ENCODE measurements around the gene QRICH2.

QRICH2 gene, protein sequence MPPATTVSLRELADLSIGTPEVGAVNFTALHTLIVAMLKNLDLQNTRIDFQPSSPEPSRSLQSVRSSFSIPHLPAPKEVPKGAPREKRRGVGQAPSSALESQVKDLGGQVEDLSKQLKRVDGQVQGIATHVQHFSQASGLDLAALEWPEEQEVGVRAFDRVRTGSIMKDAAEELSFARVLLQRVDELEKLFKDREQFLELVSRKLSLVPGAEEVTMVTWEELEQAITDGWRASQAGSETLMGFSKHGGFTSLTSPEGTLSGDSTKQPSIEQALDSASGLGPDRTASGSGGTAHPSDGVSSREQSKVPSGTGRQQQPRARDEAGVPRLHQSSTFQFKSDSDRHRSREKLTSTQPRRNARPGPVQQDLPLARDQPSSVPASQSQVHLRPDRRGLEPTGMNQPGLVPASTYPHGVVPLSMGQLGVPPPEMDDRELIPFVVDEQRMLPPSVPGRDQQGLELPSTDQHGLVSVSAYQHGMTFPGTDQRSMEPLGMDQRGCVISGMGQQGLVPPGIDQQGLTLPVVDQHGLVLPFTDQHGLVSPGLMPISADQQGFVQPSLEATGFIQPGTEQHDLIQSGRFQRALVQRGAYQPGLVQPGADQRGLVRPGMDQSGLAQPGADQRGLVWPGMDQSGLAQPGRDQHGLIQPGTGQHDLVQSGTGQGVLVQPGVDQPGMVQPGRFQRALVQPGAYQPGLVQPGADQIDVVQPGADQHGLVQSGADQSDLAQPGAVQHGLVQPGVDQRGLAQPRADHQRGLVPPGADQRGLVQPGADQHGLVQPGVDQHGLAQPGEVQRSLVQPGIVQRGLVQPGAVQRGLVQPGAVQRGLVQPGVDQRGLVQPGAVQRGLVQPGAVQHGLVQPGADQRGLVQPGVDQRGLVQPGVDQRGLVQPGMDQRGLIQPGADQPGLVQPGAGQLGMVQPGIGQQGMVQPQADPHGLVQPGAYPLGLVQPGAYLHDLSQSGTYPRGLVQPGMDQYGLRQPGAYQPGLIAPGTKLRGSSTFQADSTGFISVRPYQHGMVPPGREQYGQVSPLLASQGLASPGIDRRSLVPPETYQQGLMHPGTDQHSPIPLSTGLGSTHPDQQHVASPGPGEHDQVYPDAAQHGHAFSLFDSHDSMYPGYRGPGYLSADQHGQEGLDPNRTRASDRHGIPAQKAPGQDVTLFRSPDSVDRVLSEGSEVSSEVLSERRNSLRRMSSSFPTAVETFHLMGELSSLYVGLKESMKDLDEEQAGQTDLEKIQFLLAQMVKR (N-terminal part only)

DNA sequence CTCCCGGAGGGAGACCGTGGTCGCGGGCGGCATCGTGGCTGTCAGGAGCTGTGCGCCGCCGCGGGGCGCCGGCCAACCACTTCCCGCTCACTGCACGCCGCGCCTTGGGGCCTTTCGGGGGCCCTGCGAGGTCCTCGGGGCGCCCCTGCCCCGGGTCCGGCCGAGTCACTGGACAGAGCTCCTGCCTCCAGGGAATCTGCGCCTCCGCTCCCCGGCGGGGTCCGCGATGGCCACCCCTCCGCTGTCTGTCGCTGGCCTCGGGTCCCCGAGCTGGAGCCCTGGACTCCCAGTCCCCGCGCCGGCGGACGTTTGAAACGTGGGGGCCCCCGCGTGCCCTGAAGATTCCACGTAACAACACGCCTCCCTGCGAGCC, at the start of gene QRICH2:
TSS of gene QRICH2 (minus strand) at position 311 of the 373 bp plus-strand sequence. CDS start at position 33, 278 bp downstream.
- TF ChIP-seq, protein P1, sequence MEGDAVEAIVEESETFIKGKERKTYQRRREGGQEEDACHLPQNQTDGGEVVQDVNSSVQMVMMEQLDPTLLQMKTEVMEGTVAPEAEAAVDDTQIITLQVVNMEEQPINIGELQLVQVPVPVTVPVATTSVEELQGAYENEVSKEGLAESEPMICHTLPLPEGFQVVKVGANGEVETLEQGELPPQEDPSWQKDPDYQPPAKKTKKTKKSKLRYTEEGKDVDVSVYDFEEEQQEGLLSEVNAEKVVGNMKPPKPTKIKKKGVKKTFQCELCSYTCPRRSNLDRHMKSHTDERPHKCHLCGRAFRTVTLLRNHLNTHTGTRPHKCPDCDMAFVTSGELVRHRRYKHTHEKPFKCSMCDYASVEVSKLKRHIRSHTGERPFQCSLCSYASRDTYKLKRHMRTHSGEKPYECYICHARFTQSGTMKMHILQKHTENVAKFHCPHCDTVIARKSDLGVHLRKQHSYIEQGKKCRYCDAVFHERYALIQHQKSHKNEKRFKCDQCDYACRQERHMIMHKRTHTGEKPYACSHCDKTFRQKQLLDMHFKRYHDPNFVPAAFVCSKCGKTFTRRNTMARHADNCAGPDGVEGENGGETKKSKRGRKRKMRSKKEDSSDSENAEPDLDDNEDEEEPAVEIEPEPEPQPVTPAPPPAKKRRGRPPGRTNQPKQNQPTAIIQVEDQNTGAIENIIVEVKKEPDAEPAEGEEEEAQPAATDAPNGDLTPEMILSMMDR (IDR thresholded peaks at IDR 0.05) = no peak

DNA sequence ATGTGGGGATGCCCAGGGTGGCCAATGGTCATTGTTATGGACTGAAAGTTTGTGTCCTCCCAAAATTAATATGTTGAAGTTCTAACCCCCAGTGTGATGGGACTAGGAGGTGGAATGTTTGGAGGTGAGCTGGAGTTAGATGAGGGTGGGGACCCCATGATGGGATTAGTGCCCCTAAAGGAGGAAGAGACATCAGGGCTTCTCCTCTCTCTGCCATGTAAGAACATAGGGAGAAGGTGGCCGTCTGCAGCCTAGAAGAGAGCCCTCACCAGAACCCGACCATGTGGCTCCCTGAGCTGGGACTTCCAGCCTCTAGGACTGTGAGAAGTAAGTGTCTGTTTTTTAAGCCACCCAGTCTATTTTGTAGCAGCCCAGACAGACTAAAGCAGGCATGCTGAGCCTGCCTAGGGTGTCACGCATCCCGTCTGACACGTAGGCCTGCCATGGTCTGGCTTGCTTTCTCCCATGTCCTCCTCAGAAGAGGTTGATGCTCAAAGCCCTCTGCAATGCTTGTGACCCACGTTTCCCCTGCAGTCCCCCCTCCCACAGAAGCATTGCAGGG, 49.6 kb upstream of the QRICH2 start:
- TF ChIP-seq, protein P1 (IDR thresholded peaks at IDR 0.05) = no peak

DNA sequence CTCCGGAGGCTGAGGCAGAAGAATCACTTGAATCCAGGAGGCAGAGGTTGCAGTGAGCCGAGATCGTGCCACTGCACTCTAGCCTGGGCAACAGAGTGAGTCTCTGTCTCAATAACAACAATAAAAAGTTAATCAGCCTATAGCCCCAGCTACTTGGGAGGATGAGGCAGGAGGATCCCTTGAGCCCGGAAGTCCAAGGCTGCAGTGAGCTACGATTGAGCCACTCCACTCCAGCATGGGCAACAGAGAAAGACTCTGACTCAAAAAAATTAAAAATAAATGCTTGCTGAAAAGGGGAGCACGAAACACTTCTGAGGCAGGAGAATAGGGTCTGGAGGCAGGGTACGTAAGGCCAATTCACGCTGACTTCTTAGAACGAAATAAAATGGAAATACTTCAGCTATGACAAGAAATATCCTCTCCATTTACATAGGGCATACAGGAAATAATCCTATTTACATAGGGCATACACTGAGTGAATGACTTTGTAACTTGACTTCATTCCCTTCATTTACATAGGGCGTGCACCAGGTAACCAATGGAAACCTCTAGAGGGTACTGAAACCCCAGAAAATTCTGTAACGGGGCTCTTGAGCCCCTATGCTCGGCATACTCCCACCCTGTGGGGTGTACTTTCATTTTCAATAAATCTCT, 48.9 kb upstream of the QRICH2 start:
- TF ChIP-seq, protein P1 (IDR thresholded peaks at IDR 0.05) = no peak

DNA sequence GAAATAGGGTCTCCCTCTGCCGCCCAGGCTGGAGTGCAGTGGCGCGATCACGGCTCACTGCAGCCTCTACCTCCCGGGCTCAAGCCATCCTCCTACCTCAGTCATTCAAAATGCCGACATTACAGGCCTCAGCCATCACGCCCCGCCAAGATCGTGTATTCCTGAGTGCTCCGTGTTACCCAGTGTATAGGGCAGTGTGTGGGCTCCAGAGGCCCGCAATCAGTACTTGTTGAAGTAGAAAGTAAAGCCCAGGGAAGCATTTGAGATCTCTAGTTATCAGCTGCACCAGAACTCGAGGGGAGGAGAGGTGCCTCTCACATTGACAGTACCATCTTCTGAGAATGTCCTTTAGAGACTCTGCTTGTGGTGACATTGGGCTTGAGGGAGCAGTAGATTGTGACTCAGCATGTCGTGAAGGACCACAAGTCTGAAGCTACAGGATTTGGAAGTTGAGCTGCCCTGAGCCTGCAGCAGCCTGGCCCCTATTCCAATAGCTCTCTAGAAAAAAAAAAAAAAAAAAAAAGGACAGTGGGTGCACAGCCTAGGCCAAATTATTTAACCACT, 46.8 kb upstream of the QRICH2 start:
- TF ChIP-seq, protein P1 (IDR thresholded peaks at IDR 0.05) = no peak

DNA sequence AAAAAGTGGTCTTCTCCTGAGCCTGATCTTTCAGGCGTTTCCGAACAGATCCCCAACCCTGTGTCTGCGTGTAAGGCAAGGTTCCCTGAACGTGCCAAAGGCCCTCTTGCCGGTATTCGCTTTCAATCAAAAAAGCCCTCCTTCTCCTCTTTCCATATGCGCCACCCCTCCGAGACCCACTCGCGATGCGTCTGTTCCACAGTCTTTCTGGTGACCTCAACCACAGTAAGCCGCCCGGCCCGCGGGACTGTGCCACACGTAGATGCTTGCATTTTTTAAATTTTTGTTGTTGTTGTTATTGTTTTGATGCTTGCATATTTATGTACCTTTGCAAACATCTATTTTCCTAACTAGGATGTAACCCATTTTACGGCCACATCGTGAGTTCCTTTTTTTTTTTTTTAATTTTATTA, 46.2 kb upstream of the QRICH2 start:
- TF ChIP-seq, protein P1 (IDR thresholded peaks at IDR 0.05) = no peak

DNA sequence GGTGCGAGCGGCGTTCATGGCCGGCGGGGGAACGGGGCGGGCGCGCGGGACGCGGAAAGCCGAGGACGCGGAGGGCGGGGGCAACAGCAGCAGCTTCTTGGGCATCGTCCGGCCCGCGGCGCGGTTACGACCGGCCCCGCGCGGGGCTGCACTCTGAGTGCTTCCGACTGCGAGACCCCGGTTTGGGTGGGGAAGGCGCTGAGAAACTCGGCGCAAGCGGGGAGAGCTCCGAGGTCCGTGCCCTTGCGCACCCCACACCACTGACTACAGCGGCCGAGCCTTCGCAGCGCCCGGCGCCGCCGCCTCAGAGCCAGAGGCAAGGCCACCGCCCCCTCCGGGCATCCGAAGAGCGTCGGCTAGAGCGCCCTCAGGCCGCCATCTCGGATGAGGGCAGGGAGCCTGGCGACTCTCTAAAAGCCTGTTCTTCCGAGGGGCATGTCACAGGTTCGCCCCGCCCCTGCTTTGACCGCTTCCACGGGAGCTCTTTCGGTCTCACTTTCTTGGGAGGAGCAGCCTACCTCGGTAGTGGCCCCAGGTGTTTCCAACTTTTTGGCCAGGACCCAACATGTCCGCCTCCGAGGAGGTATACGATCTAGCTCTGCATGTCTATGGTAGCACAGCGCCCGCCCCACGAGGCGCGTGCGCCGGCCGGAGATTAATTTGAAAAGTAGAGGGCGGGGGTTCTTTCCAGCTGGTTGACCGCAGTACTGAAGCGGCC, 45.7 kb upstream of the QRICH2 start, which contains the start of gene PRPSAP1:
TSS of gene PRPSAP1 (minus strand) at position 318 of the 718 bp plus-strand sequence. CDS start at position 105, 213 bp downstream.
- TF ChIP-seq, protein P1 (IDR thresholded peaks at IDR 0.05) = no peak

Measured in LNCAP (cell line).